Mesangial cell (primary cell): ENCODE measurements around the gene SLITRK6. TPM values are rescaled to one million over a fixed set of nuclear protein-coding genes. Genes with fewer than 3 reads are reported as not detected.

Source experiments
- total RNA-seq: library from RNA; depleted of rRNA; stranded (reverse); fragments of >200 nt; gene quantifications from 2 replicates; pipeline ENCODE4 v1.2.3, GENCODE V29; 2015

Gene SLITRK6, protein sequence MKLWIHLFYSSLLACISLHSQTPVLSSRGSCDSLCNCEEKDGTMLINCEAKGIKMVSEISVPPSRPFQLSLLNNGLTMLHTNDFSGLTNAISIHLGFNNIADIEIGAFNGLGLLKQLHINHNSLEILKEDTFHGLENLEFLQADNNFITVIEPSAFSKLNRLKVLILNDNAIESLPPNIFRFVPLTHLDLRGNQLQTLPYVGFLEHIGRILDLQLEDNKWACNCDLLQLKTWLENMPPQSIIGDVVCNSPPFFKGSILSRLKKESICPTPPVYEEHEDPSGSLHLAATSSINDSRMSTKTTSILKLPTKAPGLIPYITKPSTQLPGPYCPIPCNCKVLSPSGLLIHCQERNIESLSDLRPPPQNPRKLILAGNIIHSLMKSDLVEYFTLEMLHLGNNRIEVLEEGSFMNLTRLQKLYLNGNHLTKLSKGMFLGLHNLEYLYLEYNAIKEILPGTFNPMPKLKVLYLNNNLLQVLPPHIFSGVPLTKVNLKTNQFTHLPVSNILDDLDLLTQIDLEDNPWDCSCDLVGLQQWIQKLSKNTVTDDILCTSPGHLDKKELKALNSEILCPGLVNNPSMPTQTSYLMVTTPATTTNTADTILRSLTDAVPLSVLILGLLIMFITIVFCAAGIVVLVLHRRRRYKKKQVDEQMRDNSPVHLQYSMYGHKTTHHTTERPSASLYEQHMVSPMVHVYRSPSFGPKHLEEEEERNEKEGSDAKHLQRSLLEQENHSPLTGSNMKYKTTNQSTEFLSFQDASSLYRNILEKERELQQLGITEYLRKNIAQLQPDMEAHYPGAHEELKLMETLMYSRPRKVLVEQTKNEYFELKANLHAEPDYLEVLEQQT
- not detected in 2 replicates for total RNA-seq

DNA sequence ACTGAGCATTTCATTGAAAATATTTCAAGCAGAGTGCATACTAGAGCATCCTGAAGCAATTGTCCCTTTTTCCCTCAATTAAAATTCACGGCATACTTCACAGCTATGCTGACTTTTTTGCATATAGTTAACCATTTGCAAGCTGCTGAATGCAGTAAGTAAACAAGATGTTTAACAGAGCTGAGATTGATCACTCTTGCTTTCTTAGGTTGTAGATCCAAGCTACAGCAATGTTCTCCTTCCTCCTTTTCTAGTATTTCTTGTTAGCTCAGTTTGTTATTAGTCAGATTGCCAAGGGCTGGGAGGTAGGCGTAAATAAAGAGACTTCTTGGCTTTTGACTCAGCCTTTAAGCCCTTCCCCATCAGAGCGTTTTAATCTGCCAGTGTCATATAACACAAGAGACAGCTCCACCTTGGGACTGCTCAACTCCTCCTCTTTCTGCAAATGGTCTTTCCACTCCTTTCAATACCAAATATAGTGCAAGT, at the start of gene SLITRK6:
TSS of gene SLITRK6 (minus strand) at position 323 of the 486 bp plus-strand sequence. CDS start 2,911 bp downstream, outside the sequence.

